Fibroblast of lung (primary cell): ENCODE measurements around the gene AMOTL2. TPM values are rescaled to one million over a fixed set of nuclear protein-coding genes. Genes with fewer than 3 reads are reported as not detected.

Source experiments
- DNase-seq, 2 donors: peaks; one replicate each; pipeline versions ENCODE4 v3.0.0 to v3.0.0-alpha.2; 2010; ENCODE audit warnings: low read depth in 2 of 2
- H2AFZ ChIP-seq: 2 replicates; pipeline ENCODE4 v1.5.1; 2012; ENCODE audit warnings: low read length, control low read depth, inconsistent platforms
- H3K27ac ChIP-seq: 2 replicates; pipeline ENCODE4 v1.5.1; 2011; ENCODE audit warnings: low read length, control low read depth; ENCODE audit not compliant: insufficient read depth
- H3K27me3 ChIP-seq: 2 replicates; pipeline ENCODE4 v1.5.1; 2011; ENCODE audit warnings: mild to moderate bottlenecking, low read length; ENCODE audit not compliant: control insufficient read depth, insufficient read depth
- H3K36me3 ChIP-seq: 2 replicates; pipeline ENCODE4 v1.5.1; 2011; ENCODE audit warnings: low read length; ENCODE audit not compliant: control insufficient read depth, insufficient read depth
- H3K4me1 ChIP-seq: 2 replicates; pipeline ENCODE4 v1.5.1; 2011; ENCODE audit warnings: low read length; ENCODE audit not compliant: control insufficient read depth, insufficient read depth; ENCODE audit errors: extremely low read depth
- H3K4me2 ChIP-seq: 2 replicates; pipeline ENCODE4 v1.5.1; 2011; ENCODE audit warnings: low read length, control low read depth; ENCODE audit not compliant: insufficient read depth; ENCODE audit errors: extremely low read depth
- H3K4me3 ChIP-seq, 4 experiments: fragments of 200-600 bp in 1 of 4; sonication (generic) in 1 of 4; replicated peaks in 1 of 4; 2 replicates each; pipeline ENCODE4 v1.5.1; 2011 to 2016; ENCODE audit warnings: low read length in 4 of 4, low read depth in 3 of 4, mild to moderate bottlenecking in 3 of 4, control low read depth in 2 of 4, inconsistent platforms in 1 of 4, mixed read lengths in 1 of 4; ENCODE audit not compliant: insufficient read depth in 1 of 4; ENCODE audit errors: control extremely low read depth in 1 of 4
- H3K79me2 ChIP-seq: 2 replicates; pipeline ENCODE4 v1.5.1; 2012; ENCODE audit warnings: mild to moderate bottlenecking, low read length, inconsistent platforms; ENCODE audit not compliant: control insufficient read depth, insufficient read depth
- H3K9ac ChIP-seq: 2 replicates; pipeline ENCODE4 v1.5.1; 2011; ENCODE audit warnings: mild to moderate bottlenecking, low read length, control low read depth; ENCODE audit not compliant: insufficient read depth
- H3K9me3 ChIP-seq: 2 replicates; pipeline ENCODE4 v1.5.1; 2012; ENCODE audit warnings: low read depth, low read length; ENCODE audit not compliant: control insufficient read depth, insufficient read depth
- H4K20me1 ChIP-seq: 2 replicates; pipeline ENCODE4 v1.5.1; 2011; ENCODE audit warnings: low read length; ENCODE audit not compliant: control insufficient read depth, insufficient read depth; ENCODE audit errors: extremely low read depth
- EZH2 ChIP-seq: IDR thresholded peaks from 2 replicates; pipeline ENCODE4 v1.5.1; 2012; ENCODE audit warnings: low read length, control low read depth, mild to moderate bottlenecking; ENCODE audit errors: missing control alignments
- polyA plus RNA-seq, 2 donors: library from polyadenylated mRNA; depleted of rRNA in 1 of 2; stranded (reverse) in 1 of 2; unstranded in 1 of 2; fragments of >200 nt; gene quantifications; 2 replicates each; pipeline ENCODE4 v1.2.1, GENCODE V29; 2011 to 2012; ENCODE audit warnings: missing spikeins in 1 of 2
- total RNA-seq: library from RNA; depleted of rRNA; stranded (reverse); fragments of >200 nt; gene quantifications from 2 replicates; pipeline ENCODE4 v1.2.1, GENCODE V29; 2014
- TF ChIP-seq, protein P1 (sequence below), 2 donors: IDR thresholded peaks in 1 of 2; conservative IDR thresholded peaks in 1 of 2; 1 replicate in 1 of 2; 2 replicates in 1 of 2; pipeline ENCODE4 v1.5.1; 2011 to 2012; ENCODE audit warnings: low read length in 2 of 2, control low read depth in 1 of 2, inconsistent platforms in 1 of 2, low read depth in 1 of 2, mild to moderate bottlenecking in 1 of 2

The AMOTL2 gene
- total and polyA plus RNA-seq, 2 donors (not counting 1 experiment from before 2014, with no cell fraction given): 74.6 to 97.0 TPM

DNA sequence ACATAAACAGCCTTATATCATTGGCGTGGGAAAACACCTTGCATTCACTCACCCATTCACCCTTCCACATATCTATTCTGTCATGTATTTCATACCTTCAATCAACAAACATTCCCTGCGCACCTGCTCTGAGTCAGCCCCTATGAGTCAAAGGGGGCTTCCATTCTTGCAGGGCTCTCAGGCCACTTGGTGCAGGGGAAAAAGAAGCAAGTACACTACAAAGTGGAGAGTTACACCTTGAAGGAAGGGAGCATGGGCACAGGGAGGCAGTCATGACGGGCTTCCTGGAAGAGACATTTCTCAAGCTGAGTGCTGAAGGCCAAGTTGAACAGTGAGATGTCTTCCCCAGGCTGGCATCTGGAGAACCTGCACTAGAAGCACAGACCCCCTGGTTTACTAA is 4.6 kb upstream of the AMOTL2 start:
- Histone ChIP-seq H3K4me3 (no peak overlapping the region), H3K27ac (no peak overlapping the region), H3K27me3 (no peaks in the 10 kb centered on the region), H4K20me1 (no peaks in the 10 kb centered on the region), H2AFZ (no peak overlapping the region), H3K9me3 (no peaks in the 10 kb centered on the region), H3K79me2 (peaks cover 4% of the 10 kb centered on the region), H3K4me2 (no peak overlapping the region), H3K9ac (no peak overlapping the region), H3K36me3 (no peaks in the 10 kb centered on the region), H3K4me1 (peaks cover 4% of the 10 kb centered on the region)
- no peak for DNase-seq
- no peak for TF ChIP-seq EZH2
- TF ChIP-seq, protein P1, sequence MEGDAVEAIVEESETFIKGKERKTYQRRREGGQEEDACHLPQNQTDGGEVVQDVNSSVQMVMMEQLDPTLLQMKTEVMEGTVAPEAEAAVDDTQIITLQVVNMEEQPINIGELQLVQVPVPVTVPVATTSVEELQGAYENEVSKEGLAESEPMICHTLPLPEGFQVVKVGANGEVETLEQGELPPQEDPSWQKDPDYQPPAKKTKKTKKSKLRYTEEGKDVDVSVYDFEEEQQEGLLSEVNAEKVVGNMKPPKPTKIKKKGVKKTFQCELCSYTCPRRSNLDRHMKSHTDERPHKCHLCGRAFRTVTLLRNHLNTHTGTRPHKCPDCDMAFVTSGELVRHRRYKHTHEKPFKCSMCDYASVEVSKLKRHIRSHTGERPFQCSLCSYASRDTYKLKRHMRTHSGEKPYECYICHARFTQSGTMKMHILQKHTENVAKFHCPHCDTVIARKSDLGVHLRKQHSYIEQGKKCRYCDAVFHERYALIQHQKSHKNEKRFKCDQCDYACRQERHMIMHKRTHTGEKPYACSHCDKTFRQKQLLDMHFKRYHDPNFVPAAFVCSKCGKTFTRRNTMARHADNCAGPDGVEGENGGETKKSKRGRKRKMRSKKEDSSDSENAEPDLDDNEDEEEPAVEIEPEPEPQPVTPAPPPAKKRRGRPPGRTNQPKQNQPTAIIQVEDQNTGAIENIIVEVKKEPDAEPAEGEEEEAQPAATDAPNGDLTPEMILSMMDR (conservative IDR thresholded peaks at IDR 0.05 in 1 of 2, IDR thresholded peaks at IDR 0.05 in 1 of 2; ENCODE audit: low read depth in 1 of 2, low read length in 2 of 2): no peak

DNA sequence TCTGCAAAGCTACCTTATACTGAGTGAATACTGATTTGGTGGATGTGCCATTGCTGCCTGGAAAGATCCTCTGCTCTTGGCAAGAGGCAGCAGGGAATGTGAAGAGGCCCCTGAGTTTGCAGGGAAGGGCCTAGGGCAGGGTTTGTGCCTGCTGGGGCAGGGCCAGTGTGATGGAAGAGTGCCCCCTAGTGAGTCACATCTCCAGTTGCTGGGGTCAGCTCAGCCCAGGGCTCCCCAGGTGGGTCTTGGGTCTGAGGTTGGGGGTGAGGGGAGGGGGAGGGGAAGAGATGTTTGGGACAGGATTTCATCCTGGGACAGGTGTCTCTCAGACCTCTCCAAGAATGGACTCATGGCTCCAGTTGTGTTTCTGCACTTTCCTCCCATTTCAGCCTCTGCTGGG is 4.1 kb upstream of the AMOTL2 start:
- H3K4me3 ChIP-seq: no peak overlapping the region
- H3K4me2 ChIP-seq: no peak overlapping the region
- no peaks in the 10 kb centered on the region for H4K20me1 ChIP-seq
- TF ChIP-seq, protein P1 (conservative IDR thresholded peaks at IDR 0.05 in 1 of 2, IDR thresholded peaks at IDR 0.05 in 1 of 2; ENCODE audit: low read depth in 1 of 2, low read length in 2 of 2): peak; percentile 31 to 58
- no peak for TF ChIP-seq EZH2
- no peaks in the 10 kb centered on the region for H3K36me3 ChIP-seq
- no peak overlapping the region for H2AFZ ChIP-seq
- no peaks in the 10 kb centered on the region for H3K9me3 ChIP-seq
- DNase-seq: peak in 1 of 2 donors; percentile 59
- H3K4me1 ChIP-seq: peaks cover 4% of the 10 kb centered on the region
- H3K79me2 ChIP-seq: peaks cover 9% of the 10 kb centered on the region
- H3K27me3 ChIP-seq: no peaks in the 10 kb centered on the region
- no peak overlapping the region for H3K27ac ChIP-seq
- no peak overlapping the region for H3K9ac ChIP-seq

DNA sequence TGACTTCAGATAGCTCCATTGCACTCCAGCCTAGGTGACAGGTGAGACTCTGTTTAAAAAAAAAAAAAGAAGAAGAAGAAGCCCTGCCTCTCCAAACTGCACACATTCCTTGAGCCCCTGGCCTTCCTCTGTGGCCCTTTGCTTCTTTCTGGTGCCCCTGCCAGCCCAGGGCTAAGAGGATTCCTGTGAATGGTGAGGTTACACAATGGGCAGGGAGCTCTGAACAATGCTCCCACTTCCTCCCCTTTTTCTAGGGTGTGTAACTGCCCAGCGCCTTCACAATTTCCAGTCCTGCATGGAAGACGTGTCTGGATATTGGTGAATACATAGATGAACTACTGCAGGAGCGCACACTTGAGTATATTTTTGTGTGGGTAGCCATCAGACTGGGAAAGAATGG is 3.6 kb upstream of the AMOTL2 start:
- TF ChIP-seq EZH2: no peak
- TF ChIP-seq, protein P1 (conservative IDR thresholded peaks at IDR 0.05 in 1 of 2, IDR thresholded peaks at IDR 0.05 in 1 of 2; ENCODE audit: low read depth in 1 of 2, low read length in 2 of 2): no peak
- Histone ChIP-seq H3K4me3 (no peak overlapping the region), H3K4me2 (no peak overlapping the region), H3K79me2 (peaks cover 13% of the 10 kb centered on the region), H3K9ac (no peak overlapping the region), H3K27ac (no peak overlapping the region), H2AFZ (no peak overlapping the region), H3K36me3 (no peaks in the 10 kb centered on the region), H3K4me1 (peaks cover 4% of the 10 kb centered on the region), H3K9me3 (no peaks in the 10 kb centered on the region), H3K27me3 (no peaks in the 10 kb centered on the region), H4K20me1 (no peaks in the 10 kb centered on the region)
- DNase-seq: no peak
